ENCODE data around the gene EIF5A2.

Gene EIF5A2

GRCh38 chr3:170848292-170848917, 60.0 kb downstream of the EIF5A2 start:
- no peaks in the 10 kb centered on the region for H3K4me1 ChIP-seq (ENCODE audit: insufficient read depth, low read length, severe bottlenecking)
- no peaks in the 10 kb centered on the region for H3K36me3 ChIP-seq (ENCODE audit: insufficient read depth, low read length)
- H3K4me3 ChIP-seq (ENCODE audit: low read depth, low read length, poor library complexity, severe bottlenecking), result no peak overlapping the region
- no peaks in the 10 kb centered on the region for H3F3A ChIP-seq (ENCODE audit: insufficient read depth, low read length)
- no peaks in the 10 kb centered on the region for H3K27me3 ChIP-seq (ENCODE audit: insufficient read depth, low read length)
- no peaks in the 10 kb centered on the region for H4K20me1 ChIP-seq (ENCODE audit: insufficient read depth, low read length)
- H3K9me3 ChIP-seq (ENCODE audit: low read length), result no peaks in the 10 kb centered on the region
- no peak overlapping the region for H3K4me2 ChIP-seq (ENCODE audit: low read length)
- no peak overlapping the region for H2AFZ ChIP-seq (ENCODE audit: low read length)
- no peaks in the 10 kb centered on the region for H3K79me2 ChIP-seq (ENCODE audit: insufficient read depth, low read length)
- H3K27ac ChIP-seq (ENCODE audit: low read depth, low read length, poor library complexity, severe bottlenecking), result no peak overlapping the region
- no peak for TF ChIP-seq EZH2 (IDR thresholded peaks at IDR 0.05; ENCODE audit: borderline replicate concordance, low read length)
- TF ChIP-seq CTCF (IDR thresholded peaks at IDR 0.05; ENCODE audit: low read length), result peak; percentile 66
- no peak overlapping the region for H3K9ac ChIP-seq (ENCODE audit: low read length)
- no peaks in the 10 kb centered on the region for H3K9me2 ChIP-seq (ENCODE audit: low read depth, low read length)

GRCh38 chr3:170844377-170844776, 64.1 kb downstream of the EIF5A2 start:
- H3K9me2 ChIP-seq (ENCODE audit: low read depth, low read length), result no peaks in the 10 kb centered on the region
- no peaks in the 10 kb centered on the region for H4K20me1 ChIP-seq (ENCODE audit: insufficient read depth, low read length)
- no peak overlapping the region for H2AFZ ChIP-seq (ENCODE audit: low read length)
- H3K4me1 ChIP-seq (ENCODE audit: insufficient read depth, low read length, severe bottlenecking), result no peaks in the 10 kb centered on the region
- H3K36me3 ChIP-seq (ENCODE audit: insufficient read depth, low read length), result no peaks in the 10 kb centered on the region
- TF ChIP-seq CTCF (IDR thresholded peaks at IDR 0.05; ENCODE audit: low read length) (no peak), EZH2 (IDR thresholded peaks at IDR 0.05; ENCODE audit: borderline replicate concordance, low read length) (no peak)
- H3K4me2 ChIP-seq (ENCODE audit: low read length), result no peak overlapping the region
- H3K27me3 ChIP-seq (ENCODE audit: insufficient read depth, low read length), result no peaks in the 10 kb centered on the region
- H3K27ac ChIP-seq (ENCODE audit: low read depth, low read length, poor library complexity, severe bottlenecking), result no peak overlapping the region
- no peaks in the 10 kb centered on the region for H3K79me2 ChIP-seq (ENCODE audit: insufficient read depth, low read length)
- no peak overlapping the region for H3K4me3 ChIP-seq (ENCODE audit: low read depth, low read length, poor library complexity, severe bottlenecking)
- no peaks in the 10 kb centered on the region for H3K9me3 ChIP-seq (ENCODE audit: low read length)
- H3F3A ChIP-seq (ENCODE audit: insufficient read depth, low read length), result no peaks in the 10 kb centered on the region
- H3K9ac ChIP-seq (ENCODE audit: low read length), result no peak overlapping the region

- Histone ChIP-seq H3K36me3 (ENCODE audit: insufficient read depth, low read length) (no peaks in the 10 kb centered on the region), H2AFZ (ENCODE audit: low read length) (no peak overlapping the region), H3K9me3 (ENCODE audit: low read length) (no peaks in the 10 kb centered on the region), H4K20me1 (ENCODE audit: insufficient read depth, low read length) (no peaks in the 10 kb centered on the region), H3K27me3 (ENCODE audit: insufficient read depth, low read length) (no peaks in the 10 kb centered on the region), H3K4me1 (ENCODE audit: insufficient read depth, low read length, severe bottlenecking) (no peaks in the 10 kb centered on the region), H3K27ac (ENCODE audit: low read depth, low read length, poor library complexity, severe bottlenecking) (no peak overlapping the region), H3K9me2 (ENCODE audit: low read depth, low read length) (no peaks in the 10 kb centered on the region), H3K79me2 (ENCODE audit: insufficient read depth, low read length) (no peaks in the 10 kb centered on the region), H3K4me3 (ENCODE audit: low read depth, low read length, poor library complexity, severe bottlenecking) (no peak overlapping the region), H3K9ac (ENCODE audit: low read length) (no peak overlapping the region), H3F3A (ENCODE audit: insufficient read depth, low read length) (no peaks in the 10 kb centered on the region), H3K4me2 (ENCODE audit: low read length) (no peak overlapping the region)
- no peak for TF ChIP-seq CTCF (IDR thresholded peaks at IDR 0.05; ENCODE audit: low read length)
- no peak for TF ChIP-seq EZH2 (IDR thresholded peaks at IDR 0.05; ENCODE audit: borderline replicate concordance, low read length)
These were observed 68.1 kb downstream of the EIF5A2 start for GRCh38 chr3:170840291-170840859.

Measured in OCI-LY1 (cell line).